HEK293 (cell line): ENCODE measurements around the gene ASB6.

Experiments used
- CTCF ChIA-PET: fragments of 350-600 bp; formaldehyde crosslinking; extraction: SDS; loops from one replicate; lab custom pipeline; 2021; ENCODE audit warnings: antibody characterized with exemption; lab: Yijun Ruan, JAX
- POLR2A ChIA-PET: fragments of 300-600 bp; formaldehyde crosslinking; extraction: SDS; loops from one replicate; lab custom pipeline; 2020; ENCODE audit warnings: antibody characterized with exemption, inconsistent platforms; lab: Yijun Ruan, JAX
- H3K27ac ChIP-seq: fragments of 200-500 bp; sonication (Bioruptor generic); 2 replicates; pipeline ENCODE4 v1.5.1; 2014; ENCODE audit warnings: low read depth, low read length, control low read depth, inconsistent platforms; ENCODE audit errors: extremely low read depth
- H3K36me3 ChIP-seq, 2 experiments: fragments of 200-500 bp in 1 of 2; sonication (Bioruptor generic) in 1 of 2; 1 replicate in 1 of 2; 2 replicates in 1 of 2; pipeline ENCODE4 v1.5.1; 2014 to 2017; ENCODE audit warnings: inconsistent platforms in 2 of 2, low read length in 2 of 2; ENCODE audit not compliant: control insufficient read depth in 2 of 2, insufficient read depth in 1 of 2
- H3K4me1 ChIP-seq: fragments of 200-500 bp; sonication (Bioruptor generic); 2 replicates; pipeline ENCODE4 v1.5.1; 2014; ENCODE audit warnings: mild to moderate bottlenecking, low read length, inconsistent platforms; ENCODE audit not compliant: control insufficient read depth, insufficient read depth
- H3K4me3 ChIP-seq: 2 replicates; pipeline ENCODE4 v1.5.1; 2011; ENCODE audit warnings: low read depth, mild to moderate bottlenecking, control low read depth, low read length, moderate library complexity
- H3K9me3 ChIP-seq: fragments of 200-500 bp; sonication (Bioruptor generic); 2 replicates; pipeline ENCODE4 v1.5.1; 2014; ENCODE audit warnings: low read depth, low read length, inconsistent platforms; ENCODE audit not compliant: control insufficient read depth, insufficient read depth
- GLIS1 ChIP-seq: fragments of 450-650 bp; formaldehyde crosslinking; IDR thresholded peaks from 2 replicates; pipeline ENCODE4 v1.5.1; 2016; ENCODE audit warnings: missing biosample characterization, missing genetic modification characterization
- GLIS2 ChIP-seq: fragments of 450-650 bp; formaldehyde crosslinking; IDR thresholded peaks from 2 replicates; pipeline ENCODE4 v1.5.1; 2016; ENCODE audit warnings: missing biosample characterization, missing genetic modification characterization
- IKZF3 ChIP-seq: fragments of 450-650 bp; IDR thresholded peaks from 2 replicates; pipeline ENCODE4 v1.5.0; 2018; ENCODE audit warnings: missing biosample characterization, mild to moderate bottlenecking, missing genetic modification characterization, moderate library complexity
- KLF1 ChIP-seq: fragments of 450-650 bp; formaldehyde crosslinking; IDR thresholded peaks from 2 replicates; pipeline ENCODE4 v1.5.1; 2016; ENCODE audit warnings: missing biosample characterization, missing genetic modification characterization
- KLF17 ChIP-seq: fragments of 450-650 bp; formaldehyde crosslinking; IDR thresholded peaks from 2 replicates; pipeline ENCODE4 v1.5.1; 2016; ENCODE audit warnings: missing biosample characterization, missing genetic modification characterization
- ZBTB7A ChIP-seq: fragments of 450-650 bp; formaldehyde crosslinking; IDR thresholded peaks from 2 replicates; pipeline ENCODE4 v1.5.1; 2016; ENCODE audit warnings: low read depth, missing biosample characterization, missing genetic modification characterization
- ZFHX2 ChIP-seq: fragments of 450-650 bp; formaldehyde crosslinking; conservative IDR thresholded peaks from 2 replicates; pipeline ENCODE4 v1.5.1; 2016; ENCODE audit warnings: missing biosample characterization, missing genetic modification characterization
- ZFP41 ChIP-seq: fragments of 450-650 bp; formaldehyde crosslinking; IDR thresholded peaks from 2 replicates; pipeline ENCODE4 v1.5.1; 2016; ENCODE audit warnings: missing biosample characterization, missing genetic modification characterization, borderline replicate concordance
- ZIC2 ChIP-seq: fragments of 450-650 bp; formaldehyde crosslinking; IDR thresholded peaks from 2 replicates; pipeline ENCODE4 v1.5.1; 2016; ENCODE audit warnings: missing biosample characterization, missing genetic modification characterization
- ZNF10 ChIP-seq: fragments of 450-650 bp; formaldehyde crosslinking; IDR thresholded peaks from 2 replicates; pipeline ENCODE4 v1.5.1; 2017; ENCODE audit warnings: missing biosample characterization, missing genetic modification characterization
- ZNF112 ChIP-seq: fragments of 450-650 bp; formaldehyde crosslinking; IDR thresholded peaks from 2 replicates; pipeline ENCODE4 v1.5.0; 2017; ENCODE audit warnings: missing biosample characterization, missing genetic modification characterization
- ZNF133 ChIP-seq: fragments of 450-650 bp; formaldehyde crosslinking; IDR thresholded peaks from 2 replicates; pipeline ENCODE4 v1.5.1; 2016; ENCODE audit warnings: missing biosample characterization, missing genetic modification characterization
- ZNF184 ChIP-seq: fragments of 450-650 bp; IDR thresholded peaks from 2 replicates; pipeline ENCODE4 v1.5.1; 2018; ENCODE audit warnings: missing biosample characterization, mild to moderate bottlenecking, missing genetic modification characterization
- ZNF26 ChIP-seq: fragments of 450-650 bp; formaldehyde crosslinking; IDR thresholded peaks from 2 replicates; pipeline ENCODE4 v1.5.1; 2016; ENCODE audit warnings: missing biosample characterization, missing genetic modification characterization
- ZNF548 ChIP-seq: fragments of 450-650 bp; formaldehyde crosslinking; IDR thresholded peaks from 2 replicates; pipeline ENCODE4 v1.5.1; 2016; ENCODE audit warnings: missing biosample characterization, missing genetic modification characterization
- TF ChIP-seq, protein P1 (sequence below): fragments of 450-650 bp; formaldehyde crosslinking; IDR thresholded peaks from 2 replicates; pipeline ENCODE4 v1.5.1; 2017; ENCODE audit warnings: missing biosample characterization, missing genetic modification characterization
- TF ChIP-seq, protein P2 (sequence below): fragments of 450-650 bp; formaldehyde crosslinking; IDR thresholded peaks from 2 replicates; pipeline ENCODE4 v1.5.1; 2017; ENCODE audit warnings: missing biosample characterization, missing genetic modification characterization

Gene ASB6

GRCh38 chr9:129669141-129669718 is 27.3 kb upstream of the ASB6 start:
- CTCF ChIA-PET: no interaction called here
- H3K27ac ChIP-seq: no peak overlapping the region
- POLR2A ChIA-PET: no interaction called here

GRCh38 chr9:129667850-129668249 is 25.9 kb upstream of the ASB6 start:
- no peak overlapping the region for H3K4me3 ChIP-seq
- POLR2A ChIA-PET: no interaction called here
- CTCF ChIA-PET: interaction anchor here (0.9 kb wide), 1 partner anchor 58 kb away, joined by 5 read pairs; no protein-coding TSS in a partner anchor
- no peaks in the 10 kb centered on the region for H3K4me1 ChIP-seq
- no peaks in the 10 kb centered on the region for H3K36me3 ChIP-seq
- TF ChIP-seq ZFHX2 (tag by site-specific recombination): no peak
- TF ChIP-seq KLF17 (tag by site-specific recombination): peak; percentile 21; the same call in 1 of the 2 replicates
- 0 out of 2 replicates have a peak, but pooled peaks have one; percentile 21 for TF ChIP-seq GLIS2 (tag by site-specific recombination)
- TF ChIP-seq ZNF112 (tag by site-specific recombination): no peak
- TF ChIP-seq ZNF10: no peak
- TF ChIP-seq ZNF184 (tag by site-specific recombination): no peak
- no peak for TF ChIP-seq ZNF26
- TF ChIP-seq ZNF548: no peak
- TF ChIP-seq, protein P1, sequence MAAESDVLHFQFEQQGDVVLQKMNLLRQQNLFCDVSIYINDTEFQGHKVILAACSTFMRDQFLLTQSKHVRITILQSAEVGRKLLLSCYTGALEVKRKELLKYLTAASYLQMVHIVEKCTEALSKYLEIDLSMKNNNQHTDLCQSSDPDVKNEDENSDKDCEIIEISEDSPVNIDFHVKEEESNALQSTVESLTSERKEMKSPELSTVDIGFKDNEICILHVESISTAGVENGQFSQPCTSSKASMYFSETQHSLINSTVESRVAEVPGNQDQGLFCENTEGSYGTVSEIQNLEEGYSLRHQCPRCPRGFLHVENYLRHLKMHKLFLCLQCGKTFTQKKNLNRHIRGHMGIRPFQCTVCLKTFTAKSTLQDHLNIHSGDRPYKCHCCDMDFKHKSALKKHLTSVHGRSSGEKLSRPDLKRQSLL (tag by site-specific recombination): peak; percentile 23; the same call in 1 of the 2 replicates
- peak; percentile 99 for TF ChIP-seq KLF1
- no peak for TF ChIP-seq ZFP41 (tag by site-specific recombination)
- peak; percentile 66 for TF ChIP-seq GLIS1 (tag by site-specific recombination)
- TF ChIP-seq ZBTB7A (tag by site-specific recombination): no peak
- no peak overlapping the region for H3K27ac ChIP-seq
- no peaks in the 10 kb centered on the region for H3K9me3 ChIP-seq

More at GRCh38 chr9:129669141-129669718, 27.3 kb upstream of the ASB6 start:
- peak; percentile 62 for TF ChIP-seq IKZF3 (tag by site-specific recombination)
- TF ChIP-seq ZIC2 (tag by site-specific recombination): peak; percentile 72
- no peak for TF ChIP-seq ZNF133 (tag by site-specific recombination)
- TF ChIP-seq, protein P2, sequence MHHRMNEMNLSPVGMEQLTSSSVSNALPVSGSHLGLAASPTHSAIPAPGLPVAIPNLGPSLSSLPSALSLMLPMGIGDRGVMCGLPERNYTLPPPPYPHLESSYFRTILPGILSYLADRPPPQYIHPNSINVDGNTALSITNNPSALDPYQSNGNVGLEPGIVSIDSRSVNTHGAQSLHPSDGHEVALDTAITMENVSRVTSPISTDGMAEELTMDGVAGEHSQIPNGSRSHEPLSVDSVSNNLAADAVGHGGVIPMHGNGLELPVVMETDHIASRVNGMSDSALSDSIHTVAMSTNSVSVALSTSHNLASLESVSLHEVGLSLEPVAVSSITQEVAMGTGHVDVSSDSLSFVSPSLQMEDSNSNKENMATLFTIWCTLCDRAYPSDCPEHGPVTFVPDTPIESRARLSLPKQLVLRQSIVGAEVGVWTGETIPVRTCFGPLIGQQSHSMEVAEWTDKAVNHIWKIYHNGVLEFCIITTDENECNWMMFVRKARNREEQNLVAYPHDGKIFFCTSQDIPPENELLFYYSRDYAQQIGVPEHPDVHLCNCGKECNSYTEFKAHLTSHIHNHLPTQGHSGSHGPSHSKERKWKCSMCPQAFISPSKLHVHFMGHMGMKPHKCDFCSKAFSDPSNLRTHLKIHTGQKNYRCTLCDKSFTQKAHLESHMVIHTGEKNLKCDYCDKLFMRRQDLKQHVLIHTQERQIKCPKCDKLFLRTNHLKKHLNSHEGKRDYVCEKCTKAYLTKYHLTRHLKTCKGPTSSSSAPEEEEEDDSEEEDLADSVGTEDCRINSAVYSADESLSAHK: no peak
- no peaks in the 10 kb centered on the region for H3K4me1 ChIP-seq
- H3K4me3 ChIP-seq: no peak overlapping the region
- H3K36me3 ChIP-seq: no peaks in the 10 kb centered on the region
- H3K9me3 ChIP-seq: no peaks in the 10 kb centered on the region
